Measurements from ENCODE around the gene MRPS6.

DNA sequence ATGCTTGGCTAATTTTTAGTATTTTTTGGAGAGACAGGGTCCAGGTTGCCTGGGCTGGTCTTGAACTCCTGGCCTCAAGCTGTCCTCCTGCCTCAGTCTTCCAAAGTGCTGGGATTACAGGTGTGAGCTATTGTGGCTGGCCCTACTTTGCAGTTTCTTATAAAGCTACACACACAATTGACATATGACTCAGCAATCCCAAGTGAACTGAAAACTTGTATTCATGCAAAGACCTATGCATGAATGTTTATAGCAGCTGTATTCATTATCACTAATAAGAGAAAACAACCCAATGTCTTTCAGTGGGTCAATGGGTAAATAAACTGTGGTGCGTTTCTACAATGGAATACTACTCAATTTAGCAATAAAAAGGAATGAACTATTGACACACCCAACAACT, 103.1 kb downstream of the MRPS6 start:
- TF ChIP-seq, protein P1, sequence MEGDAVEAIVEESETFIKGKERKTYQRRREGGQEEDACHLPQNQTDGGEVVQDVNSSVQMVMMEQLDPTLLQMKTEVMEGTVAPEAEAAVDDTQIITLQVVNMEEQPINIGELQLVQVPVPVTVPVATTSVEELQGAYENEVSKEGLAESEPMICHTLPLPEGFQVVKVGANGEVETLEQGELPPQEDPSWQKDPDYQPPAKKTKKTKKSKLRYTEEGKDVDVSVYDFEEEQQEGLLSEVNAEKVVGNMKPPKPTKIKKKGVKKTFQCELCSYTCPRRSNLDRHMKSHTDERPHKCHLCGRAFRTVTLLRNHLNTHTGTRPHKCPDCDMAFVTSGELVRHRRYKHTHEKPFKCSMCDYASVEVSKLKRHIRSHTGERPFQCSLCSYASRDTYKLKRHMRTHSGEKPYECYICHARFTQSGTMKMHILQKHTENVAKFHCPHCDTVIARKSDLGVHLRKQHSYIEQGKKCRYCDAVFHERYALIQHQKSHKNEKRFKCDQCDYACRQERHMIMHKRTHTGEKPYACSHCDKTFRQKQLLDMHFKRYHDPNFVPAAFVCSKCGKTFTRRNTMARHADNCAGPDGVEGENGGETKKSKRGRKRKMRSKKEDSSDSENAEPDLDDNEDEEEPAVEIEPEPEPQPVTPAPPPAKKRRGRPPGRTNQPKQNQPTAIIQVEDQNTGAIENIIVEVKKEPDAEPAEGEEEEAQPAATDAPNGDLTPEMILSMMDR (conservative IDR thresholded peaks at IDR 0.05; ENCODE audit: low read depth, low read length) = no peak
- TF ChIP-seq EZH2 (IDR thresholded peaks at IDR 0.05; ENCODE audit: borderline replicate concordance, low read depth, low read length, poor library complexity, severe bottlenecking) = no peak
